ENCODE results near the gene SMPD1.

Gene SMPD1

GRCh38 chr11:6389905-6390717 lies at the start of gene SMPD1:
Gene SMPD1 (plus strand): TSS chr11:6390474. CDS start chr11:6390599, 125 bp downstream.
- peak; percentile 67 for DNase-seq (ENCODE audit: low read depth)

GRCh38 chr11:6345366-6345765 lies 44.9 kb upstream of the SMPD1 start:
- DNase-seq (ENCODE audit: low read depth), result no peak

GRCh38 chr11:6350043-6350442 lies 40.2 kb upstream of the SMPD1 start:
- DNase-seq (ENCODE audit: low read depth), result no peak

- no peak for DNase-seq (ENCODE audit: low read depth)
These were observed 39.8 kb upstream of the SMPD1 start for GRCh38 chr11:6350486-6350885.

GRCh38 chr11:6351782-6352382 lies 38.4 kb upstream of the SMPD1 start:
- no peak for DNase-seq (ENCODE audit: low read depth)

- no peak for DNase-seq (ENCODE audit: low read depth)
These were observed 36.8 kb upstream of the SMPD1 start for GRCh38 chr11:6353367-6353987.

GRCh38 chr11:6354651-6355485 lies 35.4 kb upstream of the SMPD1 start:
- no peak for DNase-seq (ENCODE audit: low read depth)

GRCh38 chr11:6356503-6357055 lies 33.7 kb upstream of the SMPD1 start:
- DNase-seq (ENCODE audit: low read depth), result no peak

- peak; percentile 73 for DNase-seq (ENCODE audit: low read depth)
These were observed 33.1 kb upstream of the SMPD1 start for GRCh38 chr11:6357222-6357621.

GRCh38 chr11:6360183-6360582 lies 30.1 kb upstream of the SMPD1 start:
- no peak for DNase-seq (ENCODE audit: low read depth)

GRCh38 chr11:6362185-6362872 lies 27.9 kb upstream of the SMPD1 start:
- no peak for DNase-seq (ENCODE audit: low read depth)

GRCh38 chr11:6362873-6363678 lies 27.2 kb upstream of the SMPD1 start:
- peak; percentile 56 for DNase-seq (ENCODE audit: low read depth)

GRCh38 chr11:6365659-6366058 lies 24.6 kb upstream of the SMPD1 start:
- DNase-seq (ENCODE audit: low read depth), result no peak

GRCh38 chr11:6371825-6372224 lies 18.4 kb upstream of the SMPD1 start:
- DNase-seq (ENCODE audit: low read depth), result no peak

- no peak for DNase-seq (ENCODE audit: low read depth)
These were observed 12.2 kb upstream of the SMPD1 start for GRCh38 chr11:6377902-6378639.

- no peak for DNase-seq (ENCODE audit: low read depth)
These were observed 11.7 kb upstream of the SMPD1 start for GRCh38 chr11:6378640-6378989.

- no peak for DNase-seq (ENCODE audit: low read depth)
These were observed 5.1 kb upstream of the SMPD1 start for GRCh38 chr11:6385046-6385777.

GRCh38 chr11:6387811-6388599 lies 2.3 kb upstream of the SMPD1 start:
- no peak for DNase-seq (ENCODE audit: low read depth)

Data from GM04504 (cell line).